ENCODE measurements around the gene PRAC2.

GRCh38 chr17:48753794-48754499 lies 31.0 kb downstream of the PRAC2 start:
- TF ChIP-seq POLR2A (IDR thresholded peaks at IDR 0.05) (no peak), CTCF (IDR thresholded peaks at IDR 0.05) (no peak)

Data from esophagus squamous epithelium (tissue), 4 donors.